SU-DHL-6 (cell line): ENCODE data around the gene ST14.

ENCODE experiments used
- EZH2phosphoT487 ChIP-seq: fragments of 200-600 bp; sonication (generic), shearing (Covaris generic); conservative IDR thresholded peaks from 2 replicates; pipeline ENCODE4 v1.6.1; 2018; ENCODE audit warnings: mild to moderate bottlenecking, antibody characterized with exemption, low read length, moderate library complexity, mixed read lengths
- TF ChIP-seq, protein P1 (sequence below): fragments of 200-600 bp; sonication (generic); IDR thresholded peaks from one replicate; pipeline ENCODE4 v1.5.1; 2017; ENCODE audit warnings: antibody characterized with exemption, mild to moderate bottlenecking, low read length, moderate library complexity; ENCODE audit not compliant: insufficient read depth, poor library complexity, severe bottlenecking

GRCh38 chr11:130198964-130199363 lies 39.4 kb downstream of the ST14 start:
- TF ChIP-seq, protein P1, sequence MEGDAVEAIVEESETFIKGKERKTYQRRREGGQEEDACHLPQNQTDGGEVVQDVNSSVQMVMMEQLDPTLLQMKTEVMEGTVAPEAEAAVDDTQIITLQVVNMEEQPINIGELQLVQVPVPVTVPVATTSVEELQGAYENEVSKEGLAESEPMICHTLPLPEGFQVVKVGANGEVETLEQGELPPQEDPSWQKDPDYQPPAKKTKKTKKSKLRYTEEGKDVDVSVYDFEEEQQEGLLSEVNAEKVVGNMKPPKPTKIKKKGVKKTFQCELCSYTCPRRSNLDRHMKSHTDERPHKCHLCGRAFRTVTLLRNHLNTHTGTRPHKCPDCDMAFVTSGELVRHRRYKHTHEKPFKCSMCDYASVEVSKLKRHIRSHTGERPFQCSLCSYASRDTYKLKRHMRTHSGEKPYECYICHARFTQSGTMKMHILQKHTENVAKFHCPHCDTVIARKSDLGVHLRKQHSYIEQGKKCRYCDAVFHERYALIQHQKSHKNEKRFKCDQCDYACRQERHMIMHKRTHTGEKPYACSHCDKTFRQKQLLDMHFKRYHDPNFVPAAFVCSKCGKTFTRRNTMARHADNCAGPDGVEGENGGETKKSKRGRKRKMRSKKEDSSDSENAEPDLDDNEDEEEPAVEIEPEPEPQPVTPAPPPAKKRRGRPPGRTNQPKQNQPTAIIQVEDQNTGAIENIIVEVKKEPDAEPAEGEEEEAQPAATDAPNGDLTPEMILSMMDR: no peak
- TF ChIP-seq EZH2phosphoT487: no peak
